ENCODE data around the gene SLC26A6.

The SLC26A6 gene

DNA sequence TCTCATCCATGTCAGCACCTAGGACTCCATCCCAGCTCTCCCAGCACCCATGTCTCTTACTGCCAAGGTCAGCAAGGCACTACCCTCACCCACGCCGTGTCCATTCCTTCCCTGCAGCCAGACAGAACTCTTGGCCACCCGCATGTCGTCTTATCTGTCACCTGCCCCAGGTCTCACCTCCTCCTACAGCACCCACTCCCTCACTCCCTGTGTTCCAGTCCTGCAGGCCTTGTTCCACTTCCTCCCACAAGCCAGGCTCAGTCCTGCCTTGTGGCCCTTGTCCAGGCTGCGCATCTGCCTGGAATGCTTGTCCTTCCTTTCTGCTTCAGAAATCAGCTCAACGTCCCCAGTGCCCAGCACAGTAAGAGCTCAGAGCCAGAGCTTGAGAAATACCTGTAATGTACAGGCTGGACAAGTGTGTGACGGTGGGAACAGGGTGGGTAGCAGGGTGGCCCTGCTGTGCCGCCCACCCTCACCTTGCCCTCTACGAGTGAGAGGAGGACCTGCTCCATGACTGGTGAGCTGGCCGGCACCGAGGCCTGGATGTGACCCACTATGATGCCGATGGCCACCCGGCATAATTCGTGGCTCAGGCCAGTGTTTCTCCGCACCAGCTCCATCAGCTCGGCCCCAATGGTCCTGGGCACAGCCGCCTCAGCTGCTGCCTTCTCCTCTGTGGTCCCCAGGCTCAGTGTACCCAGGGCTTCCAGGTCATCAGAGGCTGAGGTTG, 45.7 kb upstream of the SLC26A6 start:
- TF ChIP-seq, protein P1, sequence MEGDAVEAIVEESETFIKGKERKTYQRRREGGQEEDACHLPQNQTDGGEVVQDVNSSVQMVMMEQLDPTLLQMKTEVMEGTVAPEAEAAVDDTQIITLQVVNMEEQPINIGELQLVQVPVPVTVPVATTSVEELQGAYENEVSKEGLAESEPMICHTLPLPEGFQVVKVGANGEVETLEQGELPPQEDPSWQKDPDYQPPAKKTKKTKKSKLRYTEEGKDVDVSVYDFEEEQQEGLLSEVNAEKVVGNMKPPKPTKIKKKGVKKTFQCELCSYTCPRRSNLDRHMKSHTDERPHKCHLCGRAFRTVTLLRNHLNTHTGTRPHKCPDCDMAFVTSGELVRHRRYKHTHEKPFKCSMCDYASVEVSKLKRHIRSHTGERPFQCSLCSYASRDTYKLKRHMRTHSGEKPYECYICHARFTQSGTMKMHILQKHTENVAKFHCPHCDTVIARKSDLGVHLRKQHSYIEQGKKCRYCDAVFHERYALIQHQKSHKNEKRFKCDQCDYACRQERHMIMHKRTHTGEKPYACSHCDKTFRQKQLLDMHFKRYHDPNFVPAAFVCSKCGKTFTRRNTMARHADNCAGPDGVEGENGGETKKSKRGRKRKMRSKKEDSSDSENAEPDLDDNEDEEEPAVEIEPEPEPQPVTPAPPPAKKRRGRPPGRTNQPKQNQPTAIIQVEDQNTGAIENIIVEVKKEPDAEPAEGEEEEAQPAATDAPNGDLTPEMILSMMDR (IDR thresholded peaks at IDR 0.05; ENCODE audit: control insufficient read depth, insufficient read depth, low read depth, low read length, missing control alignments): no peak
- no peak overlapping the region for H3K4me3 ChIP-seq (ENCODE audit: control insufficient read depth, low read depth, low read length)
- no peak for DNase-seq (ENCODE audit: low read depth)

DNA sequence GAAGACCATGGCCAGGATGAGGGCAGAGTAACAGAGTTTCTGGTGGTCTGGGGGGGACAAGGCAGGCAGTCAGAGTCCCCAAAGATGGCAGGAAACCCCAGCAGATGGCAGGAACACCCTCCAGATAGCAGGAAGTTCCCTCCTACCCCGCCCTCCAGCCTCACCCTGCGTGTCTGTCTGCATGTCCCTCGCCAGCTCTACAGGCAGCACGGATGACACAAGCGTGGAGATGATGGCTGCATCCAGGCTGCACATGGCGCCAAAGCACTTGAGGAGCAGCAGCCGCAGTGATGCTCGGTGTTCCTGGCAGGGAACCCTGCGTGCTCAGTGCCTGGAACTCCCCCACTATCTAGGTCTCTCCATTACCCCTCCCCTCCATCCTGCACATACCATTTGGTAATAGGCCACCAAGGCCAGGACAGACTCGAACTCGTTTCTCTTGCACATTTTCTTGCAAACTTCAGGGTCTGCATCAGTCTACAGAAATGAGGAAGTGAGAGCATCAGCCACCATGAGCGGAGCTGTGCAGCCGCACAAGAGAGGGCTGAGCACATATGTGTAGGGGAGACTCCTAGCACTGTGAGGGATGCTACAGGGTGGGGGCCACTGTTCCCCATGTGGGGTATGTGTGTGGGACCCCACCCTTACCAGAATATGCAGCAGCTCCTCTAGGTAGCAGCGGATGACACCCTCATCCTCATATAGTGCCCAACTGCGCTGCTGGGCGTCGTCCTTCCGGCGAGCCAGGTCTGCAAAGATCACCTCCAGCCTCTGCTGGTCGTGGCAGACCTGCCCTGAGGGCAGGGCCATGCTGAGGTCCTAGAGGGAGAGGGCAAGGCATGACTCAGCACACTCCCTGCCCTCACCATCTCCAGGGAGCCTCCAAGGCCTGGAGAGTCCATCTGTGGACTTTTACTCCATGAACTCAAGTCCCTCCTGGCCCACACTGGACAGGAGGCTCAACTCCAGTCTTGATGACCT, 44.4 kb upstream of the SLC26A6 start:
- TF ChIP-seq, protein P1 (IDR thresholded peaks at IDR 0.05; ENCODE audit: control insufficient read depth, insufficient read depth, low read depth, low read length, missing control alignments): no peak
- H3K4me3 ChIP-seq (ENCODE audit: control insufficient read depth, low read depth, low read length): no peak overlapping the region
- no peak for DNase-seq (ENCODE audit: low read depth)

DNA sequence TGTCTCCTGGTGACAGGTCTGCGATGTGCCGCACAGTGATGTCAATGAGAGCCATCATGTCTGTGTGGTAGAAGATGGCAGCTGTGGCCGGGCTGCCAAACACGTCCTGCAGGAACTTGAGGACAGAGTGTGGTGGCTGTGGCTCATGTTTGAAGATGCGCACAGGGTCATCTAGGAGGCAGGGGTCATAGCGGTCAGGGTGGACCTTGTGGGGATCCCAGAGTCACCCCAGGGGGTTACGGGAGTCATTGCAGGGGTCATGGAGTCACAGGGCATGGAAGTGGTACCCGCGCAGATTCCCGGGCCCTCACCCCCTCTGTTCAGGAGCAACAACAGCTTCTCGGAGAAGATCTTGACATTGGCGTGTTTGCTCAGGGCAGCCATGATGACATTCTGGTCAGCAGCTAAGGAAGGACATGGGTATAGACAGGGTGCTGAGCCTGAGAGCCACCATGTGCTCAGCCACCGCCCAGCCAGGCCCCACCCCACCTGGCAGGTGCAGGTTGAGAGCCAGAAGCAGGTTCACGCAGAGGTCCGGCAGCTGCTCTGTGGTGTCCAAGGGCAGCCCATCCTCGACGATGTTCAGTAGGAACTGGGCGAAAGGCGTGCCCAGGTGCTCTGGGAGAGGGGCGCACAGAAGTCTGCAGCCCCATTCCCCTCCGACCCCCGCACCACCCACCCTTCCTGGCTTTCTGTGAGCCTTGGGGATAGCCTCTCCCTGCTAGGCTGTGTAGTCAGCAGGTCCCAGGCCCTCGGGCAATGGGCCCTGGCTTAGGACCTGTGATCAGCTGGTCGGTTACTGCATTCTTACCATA, 43.5 kb upstream of the SLC26A6 start:
- H3K4me3 ChIP-seq (ENCODE audit: control insufficient read depth, low read depth, low read length): no peak overlapping the region
- TF ChIP-seq, protein P1 (IDR thresholded peaks at IDR 0.05; ENCODE audit: control insufficient read depth, insufficient read depth, low read depth, low read length, missing control alignments): no peak
- no peak for DNase-seq (ENCODE audit: low read depth)

DNA sequence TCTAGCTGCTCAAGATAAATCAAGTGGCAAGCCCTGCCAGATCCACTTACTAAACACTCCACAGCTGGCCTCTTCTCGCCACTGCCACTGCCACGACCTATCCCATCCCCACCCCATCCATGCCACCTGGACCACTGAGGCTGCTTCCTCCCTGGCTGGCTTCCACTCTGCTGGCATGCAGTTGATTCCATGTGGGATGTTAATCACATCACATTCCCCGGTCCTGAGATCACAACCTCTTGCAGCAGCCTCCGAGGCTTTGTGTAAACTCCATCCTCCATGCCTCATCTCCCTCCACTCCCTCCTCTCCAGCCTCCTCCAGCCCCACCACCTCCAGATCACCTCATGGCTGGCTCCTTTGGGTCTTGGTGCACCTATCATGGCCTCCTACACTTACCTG, 42.8 kb upstream of the SLC26A6 start:
- TF ChIP-seq, protein P1 (IDR thresholded peaks at IDR 0.05; ENCODE audit: control insufficient read depth, insufficient read depth, low read depth, low read length, missing control alignments): no peak
- DNase-seq (ENCODE audit: low read depth): no peak
- no peak overlapping the region for H3K4me3 ChIP-seq (ENCODE audit: control insufficient read depth, low read depth, low read length)

DNA sequence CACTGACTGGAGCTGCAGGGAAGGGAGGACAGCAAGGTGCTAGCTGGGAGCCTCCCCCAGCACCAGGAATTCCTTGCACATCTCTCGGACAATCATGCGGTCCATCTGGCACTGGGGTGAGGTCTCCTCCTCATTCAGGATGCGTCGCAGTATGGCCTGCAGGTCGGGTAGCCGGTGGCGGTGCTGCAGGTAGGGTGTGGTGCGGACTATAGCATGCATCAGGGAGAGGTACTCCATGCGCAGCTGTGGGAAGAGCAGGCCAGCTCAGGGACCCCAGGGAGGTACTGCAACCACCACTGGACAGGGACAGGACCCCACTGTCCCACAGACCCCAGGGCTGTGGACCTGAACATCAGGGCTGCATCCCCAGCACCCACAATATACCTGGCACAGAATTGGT, 39.2 kb upstream of the SLC26A6 start:
- TF ChIP-seq, protein P1 (IDR thresholded peaks at IDR 0.05; ENCODE audit: control insufficient read depth, insufficient read depth, low read depth, low read length, missing control alignments): no peak
- no peak overlapping the region for H3K4me3 ChIP-seq (ENCODE audit: control insufficient read depth, low read depth, low read length)
- DNase-seq (ENCODE audit: low read depth): no peak

DNA sequence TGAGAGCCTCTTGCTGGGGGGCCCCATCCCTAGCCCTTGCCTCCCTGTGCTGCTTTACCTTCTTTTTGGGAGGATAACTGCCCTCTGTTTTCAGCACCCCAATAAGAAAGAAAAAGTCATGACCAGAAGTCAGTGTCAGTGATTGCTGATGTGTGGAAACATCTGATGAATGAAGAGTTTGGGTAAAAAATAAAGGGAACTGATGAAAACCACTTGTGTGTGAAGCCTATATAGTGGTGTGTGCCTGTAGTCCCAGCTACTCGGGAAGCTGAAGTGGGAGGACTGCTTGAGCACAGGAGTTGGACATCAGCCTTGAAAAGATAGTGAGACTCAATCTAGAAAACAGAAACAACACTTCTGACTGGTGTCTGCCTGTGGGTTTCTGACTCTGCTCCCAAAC, 37.3 kb upstream of the SLC26A6 start:
- H3K4me3 ChIP-seq (ENCODE audit: control insufficient read depth, low read depth, low read length): no peak overlapping the region
- DNase-seq (ENCODE audit: low read depth): no peak
- TF ChIP-seq, protein P1 (IDR thresholded peaks at IDR 0.05; ENCODE audit: control insufficient read depth, insufficient read depth, low read depth, low read length, missing control alignments): no peak
